K562 (cell line): ENCODE measurements around the gene MCM5. TPM values are rescaled to one million over a fixed set of nuclear protein-coding genes. Genes with fewer than 3 reads are reported as not detected.

Experiments used
- ATAC-seq: fragments of 200-7000 bp; cut with Tn5 transposase; 3 replicates; pipeline ENCODE4 v1.9.1; 2020; ENCODE audit warnings: moderate library complexity
- BruUV-seq: library from RNA; stranded (reverse); fragments of 400-500 nt; replicated peaks from 2 replicates; lab custom pipeline; 2021; lab: Mats Ljungman, UMichigan
- CTCF ChIA-PET: fragments of 300-600 bp; formaldehyde crosslinking; extraction: SDS; loops from one replicate; lab custom pipeline; 2021; ENCODE audit warnings: low intra/inter-chr PET ratio; lab: Yijun Ruan, JAX
- POLR2A ChIA-PET: fragments of 300-600, 350-650 bp; sonication (Branson Sonifier 250); formaldehyde crosslinking; extraction: SDS; loops from one replicate; lab custom pipeline; 2021; ENCODE audit warnings: antibody characterized with exemption, inconsistent platforms; lab: Yijun Ruan, JAX
- DNase-seq, 4 experiments: peaks; one replicate each; pipeline versions ENCODE4 v3.0.0 to v3.0.0-alpha.2; 2011 to 2018; ENCODE audit warnings: low spot score in 3 of 4, mixed read lengths in 3 of 4; ENCODE audit errors: extremely low read depth in 1 of 4
- FAIRE-seq: peaks from 2 replicates; lab custom pipeline; 2011; peaks lifted over from hg19 to GRCh38; lab: Jason Lieb, UNC
- H2AFZ ChIP-seq: 2 replicates; pipeline ENCODE4 v1.6.0; 2011; ENCODE audit warnings: low read depth, low read length, control low read depth, inconsistent platforms
- H3K27ac ChIP-seq: fragments of 200-600 bp; 3 replicates; pipeline ENCODE4 v1.8.0; 2011; ENCODE audit warnings: low read depth, mild to moderate bottlenecking, control low read depth, inconsistent platforms, low read length, moderate library complexity, mixed read lengths; ENCODE audit errors: extremely low read depth
- H3K27me3 ChIP-seq, 2 experiments: fragments of 300-600 bp in 1 of 2; 2 replicates in 1 of 2; 3 replicates in 1 of 2; pipeline versions ENCODE4 v1.6.0 to v1.8.0; 2011; ENCODE audit warnings: inconsistent platforms in 2 of 2, low read length in 2 of 2, mild to moderate bottlenecking in 1 of 2, mixed read lengths in 1 of 2, moderate library complexity in 1 of 2; ENCODE audit not compliant: control insufficient read depth in 2 of 2, insufficient read depth in 2 of 2
- H3K36me3 ChIP-seq: fragments of 300-600 bp; 3 replicates; pipeline ENCODE4 v1.8.0; 2011; ENCODE audit warnings: mild to moderate bottlenecking, low read length, inconsistent platforms; ENCODE audit not compliant: control insufficient read depth, insufficient read depth
- H3K4me1 ChIP-seq, 2 experiments: fragments of 200-600 bp in 1 of 2; replicated peaks in 1 of 2; 2 replicates in 1 of 2; 3 replicates in 1 of 2; pipeline versions ENCODE4 v1.5.1 to v1.8.0; 2011; ENCODE audit warnings: inconsistent platforms in 2 of 2, low read length in 2 of 2, mild to moderate bottlenecking in 1 of 2, mixed read lengths in 1 of 2, moderate library complexity in 1 of 2; ENCODE audit not compliant: control insufficient read depth in 2 of 2, insufficient read depth in 2 of 2
- H3K4me2 ChIP-seq: 2 replicates; pipeline ENCODE4 v1.6.1; 2011; ENCODE audit warnings: low read length, control low read depth, inconsistent platforms, mixed read lengths; ENCODE audit not compliant: insufficient read depth
- H3K4me3 ChIP-seq: fragments of 200-600 bp; sonication (generic), shearing (Covaris generic); 2 replicates; pipeline ENCODE4 v1.5.1; 2016; ENCODE audit warnings: control low read depth, inconsistent platforms
- H3K79me2 ChIP-seq: fragments of 200-600 bp; 3 replicates; pipeline ENCODE4 v1.8.0; 2011; ENCODE audit warnings: low read length, inconsistent platforms; ENCODE audit not compliant: control insufficient read depth, insufficient read depth
- H3K9ac ChIP-seq, 2 experiments: 2 replicates each; pipeline versions ENCODE4 v1.6.0 to v1.6.1; 2011; ENCODE audit warnings: low read depth in 2 of 2, low read length in 2 of 2, control low read depth in 1 of 2, inconsistent platforms in 1 of 2, mild to moderate bottlenecking in 1 of 2, mixed read lengths in 1 of 2; ENCODE audit not compliant: insufficient read depth in 1 of 2
- H3K9me1 ChIP-seq: one replicate; pipeline ENCODE4 v1.6.0; 2011; ENCODE audit warnings: inconsistent platforms, mild to moderate bottlenecking, low read length, moderate library complexity; ENCODE audit not compliant: control insufficient read depth, insufficient read depth
- H3K9me3 ChIP-seq: replicated peaks from 2 replicates; pipeline ENCODE4 v1.5.1; 2011; ENCODE audit warnings: low read depth, low read length, inconsistent platforms; ENCODE audit not compliant: control insufficient read depth, insufficient read depth
- H4K20me1 ChIP-seq: replicated peaks from 2 replicates; pipeline ENCODE4 v1.6.1; 2011; ENCODE audit warnings: low read length, inconsistent platforms, mixed read lengths; ENCODE audit not compliant: control insufficient read depth, insufficient read depth
- ATF4 ChIP-seq: fragments of 450-650 bp; formaldehyde crosslinking; IDR thresholded peaks from 2 replicates; pipeline ENCODE4 v1.4.0; 2022; ENCODE audit warnings: mild to moderate bottlenecking, moderate library complexity
- POLR3A ChIP-seq: IDR thresholded peaks from 2 replicates; pipeline ENCODE4 v1.6.1; 2011; ENCODE audit warnings: borderline replicate concordance, mild to moderate bottlenecking, moderate library complexity; ENCODE audit not compliant: insufficient read length, insufficient read depth; ENCODE audit errors: extremely low read depth
- TAL1 ChIP-seq: fragments of 450-650 bp; IDR thresholded peaks from 2 replicates; pipeline ENCODE4 v1.6.1; 2016; ENCODE audit warnings: mild to moderate bottlenecking
- WGBS: fragments of 100-300 bp; shearing (Covaris generic); methylation state at CpG from one replicate; pipeline ENCODE4 v1.1.6; 2016; ENCODE audit warnings: low coverage, mixed read lengths; ENCODE audit not compliant: insufficient coverage; ENCODE audit errors: missing lambda C conversion rate; 5-methylcytosine and 5-hydroxymethylcytosine counted together
- in situ Hi-C: fragments of 300-500 bp; cut with MboI; formaldehyde crosslinking; loops from 4 replicates; pipeline ENCODE4 v1.15.0; 2018; ENCODE audit warnings: inconsistent platforms, mixed read lengths
- intact Hi-C: fragments of 100-400 bp; cut with micrococcal nuclease; formaldehyde crosslinking; loops from 2 replicates; pipeline ENCODE4 v1.14.2; 2022
- polyA plus RNA-seq, 8 experiments: library from polyadenylated mRNA; depleted of rRNA in 4 of 8; stranded (reverse) in 5 of 8; unstranded in 3 of 8; fragments of >200 nt; fragmentation: Nextera tagmentation in 2 of 8; fragmentation: Illumina TruSeq in 1 of 8; extraction: Ambion mirVana in 2 of 8; extraction: Trizol in 1 of 8; gene quantifications; 2 replicates each; pipeline versions ENCODE4 v1.2.1 to v1.2.3, GENCODE V29; 2011 to 2014; ENCODE audit warnings: inconsistent platforms in 1 of 8, missing spikeins in 1 of 8
- total RNA-seq, 7 experiments: library from RNA; depleted of rRNA in 6 of 7; stranded (reverse); fragments of >200 nt in 6 of 7; fragmentation: Illumina TruSeq in 2 of 7; extraction: Trizol in 2 of 7; gene quantifications; 2 replicates each; pipeline versions ENCODE4 v1.2.1 to v1.2.3, GENCODE V29; 2011 to 2021; ENCODE audit warnings: low replicate concordance in 1 of 7

Gene MCM5
- total and polyA plus RNA-seq, 9 of the 15 experiments (the other 6 are each of a cell fraction or from before 2014, with no cell fraction given) = 5.6 to 180 (median 66.1) TPM

GRCh38 chr22:35407362-35407761 lies 7.4 kb downstream of the MCM5 start:
- Histone ChIP-seq H2AFZ (no peak overlapping the region), H3K4me1 (peaks cover 0 to 12% of the 10 kb centered on the region in 2 experiments; a peak in 2 of 5 replicates), H3K36me3 (peaks cover 93% of the 10 kb centered on the region), H3K79me2 (peaks cover 9% of the 10 kb centered on the region; the same call in 2 of the 3 replicates), H3K9me3 (no peaks in the 10 kb centered on the region), H3K4me3 (no peak overlapping the region), H3K4me2 (no peak overlapping the region), H3K27me3 (no peaks in the 10 kb centered on the region), H3K9me1 (no peaks in the 10 kb centered on the region), H3K27ac (no peak overlapping the region), H4K20me1 (0 out of 2 replicates have a peak, but pooled peaks cover 4% of the 10 kb centered on the region), H3K9ac (no peak overlapping the region)
- FAIRE-seq (no peak), ATAC-seq (no peak), DNase-seq (no peak)
- POLR2A ChIA-PET = interaction anchor here (1.2 kb wide), 1 partner anchor 18 kb away, joined by 4 read pairs; no protein-coding TSS in a partner anchor
- intact Hi-C loops (loop anchor here (10.0 kb wide), 1 partner anchor 53 kb away; no protein-coding TSS in a partner anchor), in situ Hi-C loops (no loop called here)
- CTCF ChIA-PET = no interaction called here
- 79% methylated on average over 6 of the region's 7 CpGs for WGBS
- no TSS peak for BruUV-seq
- TF ChIP-seq POLR3A (no peak), ATF4 (no peak), TAL1 (no peak)
